Astrocyte of the cerebellum (primary cell): ENCODE results near the gene ERO1B.
A peak's percentile ranks its signal among the peaks of the same experiment; 100 is the strongest.

ENCODE experiments used
- DNase-seq: peaks from one replicate; pipeline ENCODE4 v3.0.0-alpha.2; 2011; ENCODE audit warnings: low read depth
- H3K4me3 ChIP-seq: 2 replicates; pipeline ENCODE4 v1.5.1; 2011; ENCODE audit warnings: mild to moderate bottlenecking, low read depth, low read length, moderate library complexity
- CTCF ChIP-seq: IDR thresholded peaks from 2 replicates; pipeline ENCODE4 v1.5.1; 2012; ENCODE audit warnings: low read length, low read depth, moderate library complexity, mild to moderate bottlenecking; ENCODE audit errors: missing control alignments
- in situ Hi-C: cut with HindIII; loops from 2 replicates; pipeline ENCODE4 v1.10.0; 2017; ENCODE audit warnings: low sequenced_read_pairs

The ERO1B gene

GRCh38 chr1:236287757-236288619 lies 6.2 kb upstream of the ERO1B start:
- H3K4me3 ChIP-seq: no peak overlapping the region
- TF ChIP-seq CTCF: no peak
- in situ Hi-C loops: no loop called here
- no peak for DNase-seq

- no peak for DNase-seq
- in situ Hi-C loops: no loop called here
- no peak overlapping the region for H3K4me3 ChIP-seq
- no peak for TF ChIP-seq CTCF
Measured at GRCh38 chr1:236287356-236287755, 5.6 kb upstream of the ERO1B start.

GRCh38 chr1:236284291-236284721 lies 2.5 kb upstream of the ERO1B start:
- no peak overlapping the region for H3K4me3 ChIP-seq
- no peak for DNase-seq
- TF ChIP-seq CTCF: no peak
- in situ Hi-C loops: no loop called here

- no peak for DNase-seq
- no peak for TF ChIP-seq CTCF
- H3K4me3 ChIP-seq: peak overlapping the region; percentile 81
- in situ Hi-C loops: no loop called here
Measured at GRCh38 chr1:236282719-236283118, 961 bp upstream of the ERO1B start.

GRCh38 chr1:236282425-236282716 lies 613 bp upstream of the ERO1B start:
- H3K4me3 ChIP-seq: peak overlapping the region; percentile 81
- TF ChIP-seq CTCF: no peak
- in situ Hi-C loops: no loop called here
- DNase-seq: no peak

GRCh38 chr1:236281198-236281653 lies 532 bp downstream of the ERO1B start:
- H3K4me3 ChIP-seq: peak overlapping the region; percentile 81
- no peak for DNase-seq
- no peak for TF ChIP-seq CTCF
- in situ Hi-C loops: no loop called here
